Measurements from ENCODE around the gene GJB5.

DNA sequence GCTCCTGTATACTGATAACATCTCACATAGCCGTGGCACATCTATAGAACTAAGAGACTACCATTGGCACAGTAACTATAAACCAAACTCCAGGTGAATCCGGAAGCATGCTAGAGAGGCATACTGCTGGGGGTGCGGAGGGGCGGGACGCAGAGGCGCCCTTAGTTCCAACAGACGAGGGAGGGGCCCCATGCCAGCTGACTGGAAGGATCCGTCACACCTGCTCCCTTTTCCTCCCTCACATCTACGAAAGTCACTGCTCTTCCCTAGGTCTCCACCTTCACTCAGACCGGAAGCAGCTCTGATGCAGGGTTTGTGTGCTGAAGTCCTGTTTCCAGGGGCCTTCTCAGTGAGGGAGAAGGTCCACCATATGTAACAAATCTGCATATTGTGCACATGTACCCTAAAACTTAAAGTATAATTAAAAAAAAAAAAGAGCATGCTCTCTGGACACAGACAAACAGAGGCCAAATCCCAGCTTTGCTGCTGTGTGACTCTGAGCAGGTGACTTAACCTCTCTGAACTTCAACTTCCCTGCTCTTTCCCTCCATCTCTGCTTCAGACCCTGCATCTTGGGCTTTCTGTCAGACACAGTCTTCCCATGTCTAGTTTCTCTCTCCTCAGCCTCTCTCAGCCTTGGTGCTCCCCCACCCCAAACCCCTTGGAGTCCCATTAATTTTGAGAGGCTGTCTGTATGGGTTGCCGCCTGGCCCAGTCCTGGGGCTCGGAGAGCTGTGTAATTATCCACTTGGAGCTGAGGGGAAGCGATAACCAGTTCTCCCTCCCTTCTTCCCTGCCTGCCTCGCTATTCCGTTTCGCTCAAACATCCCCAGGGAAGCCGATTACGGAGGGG lies 7.8 kb upstream of the GJB5 start:
- TF ChIP-seq, protein P1, sequence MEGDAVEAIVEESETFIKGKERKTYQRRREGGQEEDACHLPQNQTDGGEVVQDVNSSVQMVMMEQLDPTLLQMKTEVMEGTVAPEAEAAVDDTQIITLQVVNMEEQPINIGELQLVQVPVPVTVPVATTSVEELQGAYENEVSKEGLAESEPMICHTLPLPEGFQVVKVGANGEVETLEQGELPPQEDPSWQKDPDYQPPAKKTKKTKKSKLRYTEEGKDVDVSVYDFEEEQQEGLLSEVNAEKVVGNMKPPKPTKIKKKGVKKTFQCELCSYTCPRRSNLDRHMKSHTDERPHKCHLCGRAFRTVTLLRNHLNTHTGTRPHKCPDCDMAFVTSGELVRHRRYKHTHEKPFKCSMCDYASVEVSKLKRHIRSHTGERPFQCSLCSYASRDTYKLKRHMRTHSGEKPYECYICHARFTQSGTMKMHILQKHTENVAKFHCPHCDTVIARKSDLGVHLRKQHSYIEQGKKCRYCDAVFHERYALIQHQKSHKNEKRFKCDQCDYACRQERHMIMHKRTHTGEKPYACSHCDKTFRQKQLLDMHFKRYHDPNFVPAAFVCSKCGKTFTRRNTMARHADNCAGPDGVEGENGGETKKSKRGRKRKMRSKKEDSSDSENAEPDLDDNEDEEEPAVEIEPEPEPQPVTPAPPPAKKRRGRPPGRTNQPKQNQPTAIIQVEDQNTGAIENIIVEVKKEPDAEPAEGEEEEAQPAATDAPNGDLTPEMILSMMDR (IDR thresholded peaks at IDR 0.05): no peak
- TF ChIP-seq EZH2 (IDR thresholded peaks at IDR 0.05): no peak

Measured in neural progenitor cell (in vitro differentiated cells).